ENCODE measurements around the gene GRB2.

GRB2 gene

GRCh38 chr17:75342996-75343395, 62.5 kb downstream of the GRB2 start:
- CTCF ChIA-PET = no interaction called here
- POLR2A ChIA-PET = no interaction called here
- DNase-seq (ENCODE audit: extremely low spot score) = no peak
- TF ChIP-seq FOXK2 (IDR thresholded peaks at IDR 0.05) = no peak
- TF ChIP-seq FOXM1 (IDR thresholded peaks at IDR 0.05; ENCODE audit: borderline replicate concordance) = no peak
- TF ChIP-seq ZNF384 (IDR thresholded peaks at IDR 0.05) = no peak
- TF ChIP-seq HDGF (IDR thresholded peaks at IDR 0.05; ENCODE audit: borderline replicate concordance) = no peak
- no peak for TF ChIP-seq SUZ12 (IDR thresholded peaks at IDR 0.05)
- no peak for TF ChIP-seq L3MBTL2 (conservative IDR thresholded peaks at IDR 0.05)
- TF ChIP-seq CTBP1 (IDR thresholded peaks at IDR 0.05; ENCODE audit: borderline replicate concordance) = no peak
- TF ChIP-seq TARDBP (IDR thresholded peaks at IDR 0.05) = no peak
- TF ChIP-seq ARNT (IDR thresholded peaks at IDR 0.05) = no peak
- no peak for TF ChIP-seq NFRKB (IDR thresholded peaks at IDR 0.05)
- TF ChIP-seq FOXA1 (IDR thresholded peaks at IDR 0.05) = no peak
- TF ChIP-seq SP1 (IDR thresholded peaks at IDR 0.05) = no peak
- no peak for TF ChIP-seq ELF4 (IDR thresholded peaks at IDR 0.05)
- no peak for TF ChIP-seq BHLHE40 (IDR thresholded peaks at IDR 0.05; ENCODE audit: borderline replicate concordance)
- no peak for TF ChIP-seq PKNOX1 (IDR thresholded peaks at IDR 0.05)
- TF ChIP-seq LEF1 (IDR thresholded peaks at IDR 0.05; ENCODE audit: borderline replicate concordance) = no peak

- DNase-seq (ENCODE audit: extremely low spot score) = no peak
- CTCF ChIA-PET = interaction anchor here (0.6 kb wide), 1 partner anchor 23 kb away, joined by 3 read pairs; no protein-coding TSS in a partner anchor
- TF ChIP-seq FOXK2 (IDR thresholded peaks at IDR 0.05) (no peak), SUZ12 (IDR thresholded peaks at IDR 0.05) (no peak), ARNT (IDR thresholded peaks at IDR 0.05) (no peak), HDGF (IDR thresholded peaks at IDR 0.05; ENCODE audit: borderline replicate concordance) (no peak), BHLHE40 (IDR thresholded peaks at IDR 0.05; ENCODE audit: borderline replicate concordance) (no peak), ELF4 (IDR thresholded peaks at IDR 0.05) (no peak), TARDBP (IDR thresholded peaks at IDR 0.05) (no peak), ZNF384 (IDR thresholded peaks at IDR 0.05) (no peak), FOXM1 (IDR thresholded peaks at IDR 0.05; ENCODE audit: borderline replicate concordance) (no peak), CTBP1 (IDR thresholded peaks at IDR 0.05; ENCODE audit: borderline replicate concordance) (no peak), FOXA1 (IDR thresholded peaks at IDR 0.05) (no peak), NFRKB (IDR thresholded peaks at IDR 0.05) (no peak), SP1 (IDR thresholded peaks at IDR 0.05) (no peak), L3MBTL2 (conservative IDR thresholded peaks at IDR 0.05) (no peak), LEF1 (IDR thresholded peaks at IDR 0.05; ENCODE audit: borderline replicate concordance) (no peak), PKNOX1 (IDR thresholded peaks at IDR 0.05) (no peak)
- POLR2A ChIA-PET = no interaction called here
Observed at GRCh38 chr17:75341784-75342486, 63.5 kb downstream of the GRB2 start.

GRCh38 chr17:75340631-75341030, 64.8 kb downstream of the GRB2 start:
- TF ChIP-seq SP1 (IDR thresholded peaks at IDR 0.05) (no peak), FOXK2 (IDR thresholded peaks at IDR 0.05) (no peak), L3MBTL2 (conservative IDR thresholded peaks at IDR 0.05) (no peak), TARDBP (IDR thresholded peaks at IDR 0.05) (no peak), NFRKB (IDR thresholded peaks at IDR 0.05) (no peak), FOXM1 (IDR thresholded peaks at IDR 0.05; ENCODE audit: borderline replicate concordance) (no peak), HDGF (IDR thresholded peaks at IDR 0.05; ENCODE audit: borderline replicate concordance) (no peak)
- DNase-seq (ENCODE audit: extremely low spot score) = no peak
- ChIA-PET CTCF (no interaction called here), POLR2A (no interaction called here)

GRCh38 chr17:75339971-75340370, 65.5 kb downstream of the GRB2 start:
- no peak for DNase-seq (ENCODE audit: extremely low spot score)
- ChIA-PET POLR2A (no interaction called here), CTCF (no interaction called here)
- TF ChIP-seq ZNF384 (IDR thresholded peaks at IDR 0.05) (no peak), SUZ12 (IDR thresholded peaks at IDR 0.05) (no peak), L3MBTL2 (conservative IDR thresholded peaks at IDR 0.05) (no peak), SP1 (IDR thresholded peaks at IDR 0.05) (no peak), FOXA1 (IDR thresholded peaks at IDR 0.05) (no peak), NFRKB (IDR thresholded peaks at IDR 0.05) (no peak), ELF4 (IDR thresholded peaks at IDR 0.05) (no peak), CTBP1 (IDR thresholded peaks at IDR 0.05; ENCODE audit: borderline replicate concordance) (no peak), FOXM1 (IDR thresholded peaks at IDR 0.05; ENCODE audit: borderline replicate concordance) (no peak)

GRCh38 chr17:75338335-75338734, 67.1 kb downstream of the GRB2 start:
- ChIA-PET POLR2A (no interaction called here), CTCF (no interaction called here)
- TF ChIP-seq SUZ12 (IDR thresholded peaks at IDR 0.05) (no peak), FOXA1 (IDR thresholded peaks at IDR 0.05) (no peak), FOXM1 (IDR thresholded peaks at IDR 0.05; ENCODE audit: borderline replicate concordance) (no peak), LEF1 (IDR thresholded peaks at IDR 0.05; ENCODE audit: borderline replicate concordance) (no peak), ZNF384 (IDR thresholded peaks at IDR 0.05) (no peak), PKNOX1 (IDR thresholded peaks at IDR 0.05) (no peak), HDGF (IDR thresholded peaks at IDR 0.05; ENCODE audit: borderline replicate concordance) (no peak), ARNT (IDR thresholded peaks at IDR 0.05) (no peak), NFRKB (IDR thresholded peaks at IDR 0.05) (no peak), CTBP1 (IDR thresholded peaks at IDR 0.05; ENCODE audit: borderline replicate concordance) (no peak), L3MBTL2 (conservative IDR thresholded peaks at IDR 0.05) (no peak), SP1 (IDR thresholded peaks at IDR 0.05) (no peak)
- no peak for DNase-seq (ENCODE audit: extremely low spot score)

GRCh38 chr17:75335315-75335714, 70.2 kb downstream of the GRB2 start:
- ChIA-PET POLR2A (interaction anchor here (1.1 kb wide), 1 partner anchor 10 kb away, joined by 4 read pairs; no protein-coding TSS in a partner anchor), CTCF (interaction anchor here (1.1 to 2.1 kb wide), 2 partner anchors 38 to 46 kb away, joined by 3 to 5 read pairs; partner anchors contain the start of gene SLC25A19)
- no peak for DNase-seq (ENCODE audit: extremely low spot score)
- TF ChIP-seq CTBP1 (IDR thresholded peaks at IDR 0.05; ENCODE audit: borderline replicate concordance) (no peak), FOXM1 (IDR thresholded peaks at IDR 0.05; ENCODE audit: borderline replicate concordance) (no peak), BHLHE40 (IDR thresholded peaks at IDR 0.05; ENCODE audit: borderline replicate concordance) (no peak), TARDBP (IDR thresholded peaks at IDR 0.05) (no peak), FOXK2 (IDR thresholded peaks at IDR 0.05) (no peak), PKNOX1 (IDR thresholded peaks at IDR 0.05) (no peak), ARNT (IDR thresholded peaks at IDR 0.05) (no peak), SUZ12 (IDR thresholded peaks at IDR 0.05) (no peak), LEF1 (IDR thresholded peaks at IDR 0.05; ENCODE audit: borderline replicate concordance) (no peak), FOXA1 (IDR thresholded peaks at IDR 0.05) (no peak), HDGF (IDR thresholded peaks at IDR 0.05; ENCODE audit: borderline replicate concordance) (no peak), L3MBTL2 (conservative IDR thresholded peaks at IDR 0.05) (no peak), ZNF384 (IDR thresholded peaks at IDR 0.05) (no peak), ELF4 (IDR thresholded peaks at IDR 0.05) (no peak), SP1 (IDR thresholded peaks at IDR 0.05) (no peak), NFRKB (IDR thresholded peaks at IDR 0.05) (no peak)
